RWPE2 (cell line): ENCODE results near the gene RNF4.
A peak's percentile ranks its signal among the peaks of the same experiment; 100 is the strongest.

Experiments used
- ATAC-seq: fragments of 200-7000 bp; cut with Tn5 transposase; 3 replicates; pipeline ENCODE4 v1.9.1; 2021; ENCODE audit warnings: low read depth
- DNase-seq: peaks from one replicate; pipeline ENCODE4 v3.0.0-alpha.2; 2020; ENCODE audit warnings: low spot score
- H3K27ac ChIP-seq: fragments of 450-650 bp; 2 replicates; pipeline ENCODE4 v1.5.1; 2017; ENCODE audit warnings: mild to moderate bottlenecking; ENCODE audit not compliant: poor library complexity, severe bottlenecking
- H3K27me3 ChIP-seq: fragments of 250-450 bp; sonication (Bioruptor Pico); 2 replicates; pipeline ENCODE4 v1.5.1; 2021; ENCODE audit warnings: mild to moderate bottlenecking, moderate library complexity; ENCODE audit not compliant: insufficient read depth, poor library complexity, severe bottlenecking
- H3K36me3 ChIP-seq: fragments of 250-450 bp; sonication (Bioruptor Pico); 2 replicates; pipeline ENCODE4 v1.5.1; 2020; ENCODE audit warnings: low read depth, mild to moderate bottlenecking, moderate library complexity
- H3K4me1 ChIP-seq: fragments of 250-450 bp; sonication (Bioruptor Pico); 2 replicates; pipeline ENCODE4 v1.5.1; 2021; ENCODE audit warnings: mild to moderate bottlenecking, moderate library complexity; ENCODE audit not compliant: insufficient read depth, poor library complexity, severe bottlenecking
- H3K4me3 ChIP-seq: fragments of 250-450 bp; sonication (Bioruptor Pico); 2 replicates; pipeline ENCODE4 v1.5.1; 2021; ENCODE audit warnings: mild to moderate bottlenecking, moderate library complexity; ENCODE audit not compliant: severe bottlenecking
- H3K9me3 ChIP-seq: fragments of 250-450 bp; sonication (Bioruptor Pico); 2 replicates; pipeline ENCODE4 v1.5.1; 2021; ENCODE audit warnings: mild to moderate bottlenecking, moderate library complexity; ENCODE audit not compliant: severe bottlenecking
- TF ChIP-seq, protein P1 (sequence below): fragments of 450-650 bp; IDR thresholded peaks from one replicate; pipeline ENCODE4 v1.5.1; 2017; ENCODE audit warnings: mild to moderate bottlenecking, moderate library complexity; ENCODE audit not compliant: poor library complexity, severe bottlenecking

The RNF4 gene, protein sequence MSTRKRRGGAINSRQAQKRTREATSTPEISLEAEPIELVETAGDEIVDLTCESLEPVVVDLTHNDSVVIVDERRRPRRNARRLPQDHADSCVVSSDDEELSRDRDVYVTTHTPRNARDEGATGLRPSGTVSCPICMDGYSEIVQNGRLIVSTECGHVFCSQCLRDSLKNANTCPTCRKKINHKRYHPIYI

DNA sequence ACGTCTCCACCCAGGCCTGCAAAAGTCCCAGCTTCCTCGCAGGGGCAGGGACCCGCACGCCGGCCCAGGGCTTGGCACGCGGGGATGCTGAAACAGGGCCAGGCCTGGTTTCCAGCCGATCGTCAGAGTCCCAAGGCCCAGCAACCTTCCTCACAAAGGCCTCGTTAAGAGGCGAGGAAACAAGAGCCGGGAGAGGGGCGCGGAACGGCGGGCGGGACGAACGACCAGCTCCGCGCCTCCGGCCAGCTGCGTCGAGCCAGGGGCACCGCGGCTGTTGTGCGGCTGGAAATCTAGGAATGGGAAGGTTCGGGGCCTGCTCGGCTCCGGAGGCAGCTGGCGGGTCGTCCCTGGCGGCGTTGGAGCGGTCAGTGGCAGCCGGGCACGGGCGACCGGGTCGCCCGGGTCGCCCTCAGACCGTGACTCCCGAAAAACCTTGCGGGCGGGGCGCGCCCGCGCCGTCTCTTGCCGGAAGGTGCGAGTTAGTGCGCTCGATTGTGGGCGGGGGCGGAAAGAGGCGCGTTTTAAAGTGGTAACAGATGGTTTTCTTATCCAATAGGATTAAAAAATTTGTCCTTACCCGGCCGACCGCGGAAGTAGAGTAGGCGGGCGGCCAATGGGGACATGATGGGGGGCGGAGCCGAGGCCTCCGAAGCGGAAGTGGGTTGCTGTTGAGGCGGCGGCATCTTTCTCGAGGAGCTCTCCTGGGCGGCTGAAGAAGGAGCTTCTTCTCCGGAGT is at the start of gene RNF4:
RNF4 (plus strand) TSS at position 651 of the 736 bp plus-strand sequence. CDS start 21,388 bp downstream, outside the sequence.
- H3K4me3 ChIP-seq = peak within 1 kb of the TSS; percentile 66
- no peaks in the 10 kb centered on the region for H3K9me3 ChIP-seq
- peaks cover 3% of the 10 kb centered on the region for H3K4me1 ChIP-seq
- H3K36me3 ChIP-seq = peaks cover 34% of the 10 kb centered on the region
- TF ChIP-seq, protein P1, sequence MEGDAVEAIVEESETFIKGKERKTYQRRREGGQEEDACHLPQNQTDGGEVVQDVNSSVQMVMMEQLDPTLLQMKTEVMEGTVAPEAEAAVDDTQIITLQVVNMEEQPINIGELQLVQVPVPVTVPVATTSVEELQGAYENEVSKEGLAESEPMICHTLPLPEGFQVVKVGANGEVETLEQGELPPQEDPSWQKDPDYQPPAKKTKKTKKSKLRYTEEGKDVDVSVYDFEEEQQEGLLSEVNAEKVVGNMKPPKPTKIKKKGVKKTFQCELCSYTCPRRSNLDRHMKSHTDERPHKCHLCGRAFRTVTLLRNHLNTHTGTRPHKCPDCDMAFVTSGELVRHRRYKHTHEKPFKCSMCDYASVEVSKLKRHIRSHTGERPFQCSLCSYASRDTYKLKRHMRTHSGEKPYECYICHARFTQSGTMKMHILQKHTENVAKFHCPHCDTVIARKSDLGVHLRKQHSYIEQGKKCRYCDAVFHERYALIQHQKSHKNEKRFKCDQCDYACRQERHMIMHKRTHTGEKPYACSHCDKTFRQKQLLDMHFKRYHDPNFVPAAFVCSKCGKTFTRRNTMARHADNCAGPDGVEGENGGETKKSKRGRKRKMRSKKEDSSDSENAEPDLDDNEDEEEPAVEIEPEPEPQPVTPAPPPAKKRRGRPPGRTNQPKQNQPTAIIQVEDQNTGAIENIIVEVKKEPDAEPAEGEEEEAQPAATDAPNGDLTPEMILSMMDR = no peak
- H3K27ac ChIP-seq = peak within 1 kb of the TSS; percentile 79
- H3K27me3 ChIP-seq = no peaks in the 10 kb centered on the region
- peak; percentile 94 for DNase-seq
- peak; percentile 84 for ATAC-seq

DNA sequence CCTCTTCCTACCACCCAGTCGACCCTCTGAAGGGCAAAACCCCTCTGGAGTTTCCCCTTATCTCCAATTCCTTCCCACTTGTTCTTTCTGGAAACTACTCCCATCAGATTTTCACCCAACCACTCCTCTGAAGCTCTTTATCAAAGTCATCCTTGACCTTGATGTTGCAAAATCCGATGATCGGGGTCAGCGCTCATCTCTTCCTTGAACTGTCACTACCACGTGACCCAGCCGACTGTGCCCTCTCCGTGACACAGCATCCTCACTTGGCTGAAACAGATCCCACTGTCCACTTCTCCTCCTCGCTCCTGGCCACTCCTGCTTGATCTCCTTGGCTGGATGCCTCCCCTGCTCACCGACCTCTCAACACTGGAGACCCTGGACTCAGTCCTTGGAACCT is 49.1 kb upstream of the RNF4 start:
- H3K36me3 ChIP-seq = no peaks in the 10 kb centered on the region
- ATAC-seq = no peak
- no peaks in the 10 kb centered on the region for H3K9me3 ChIP-seq
- TF ChIP-seq, protein P1 = no peak
- H3K27ac ChIP-seq = no peak overlapping the region
- no peaks in the 10 kb centered on the region for H3K4me1 ChIP-seq
- no peak for DNase-seq
- H3K4me3 ChIP-seq = no peak overlapping the region
- H3K27me3 ChIP-seq = peaks cover 39% of the 10 kb centered on the region

GRCh38 chr4:2421928-2422327 is 47.0 kb upstream of the RNF4 start:
- Histone ChIP-seq H3K4me3 (no peak overlapping the region), H3K27me3 (peaks cover 26% of the 10 kb centered on the region), H3K4me1 (no peaks in the 10 kb centered on the region), H3K9me3 (no peaks in the 10 kb centered on the region), H3K27ac (no peak overlapping the region), H3K36me3 (no peaks in the 10 kb centered on the region)
- no peak for ATAC-seq
- DNase-seq = no peak
- TF ChIP-seq, protein P1 = no peak

DNA sequence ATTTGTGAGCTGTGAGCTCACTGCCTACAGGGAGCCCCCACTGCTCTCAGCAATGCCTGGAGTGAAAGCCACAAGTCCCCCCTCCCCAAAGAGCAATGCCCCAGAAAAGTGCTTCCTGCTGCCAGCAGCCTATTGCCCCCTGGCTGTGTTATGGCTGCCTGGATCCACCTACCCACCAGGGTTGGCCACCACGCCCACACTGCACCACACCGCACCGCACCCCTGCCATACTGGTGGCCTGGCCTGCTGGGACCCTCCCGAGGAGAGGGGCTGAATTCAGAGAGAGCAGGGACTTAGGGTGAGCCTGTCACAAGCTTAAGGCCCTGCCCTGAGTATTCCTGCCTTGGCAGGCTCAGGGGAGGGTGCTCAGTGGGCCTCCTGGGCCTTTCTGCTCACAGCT is 45.8 kb upstream of the RNF4 start:
- TF ChIP-seq, protein P1 = no peak
- Histone ChIP-seq H3K27ac (no peak overlapping the region), H3K4me3 (no peak overlapping the region), H3K9me3 (no peaks in the 10 kb centered on the region), H3K4me1 (no peaks in the 10 kb centered on the region), H3K36me3 (no peaks in the 10 kb centered on the region), H3K27me3 (peaks cover 17% of the 10 kb centered on the region)
- peak; percentile 38 for DNase-seq
- ATAC-seq = no peak

GRCh38 chr4:2423695-2424094 is 45.2 kb upstream of the RNF4 start:
- H3K4me3 ChIP-seq = no peak overlapping the region
- ATAC-seq (no peak), DNase-seq (peak; percentile 29)
- H3K4me1 ChIP-seq = no peaks in the 10 kb centered on the region
- no peaks in the 10 kb centered on the region for H3K9me3 ChIP-seq
- peaks cover 17% of the 10 kb centered on the region for H3K27me3 ChIP-seq
- no peak overlapping the region for H3K27ac ChIP-seq
- TF ChIP-seq, protein P1 = no peak
- no peaks in the 10 kb centered on the region for H3K36me3 ChIP-seq
